HG03432 (cell line): ENCODE data around the gene MTMR12.

Experiments
- ATAC-seq: cut with Tn5 transposase; IDR thresholded peaks from one replicate; pipeline ENCODE4 v1.9.1; 2021; ENCODE audit warnings: mild to moderate bottlenecking, moderate library complexity; ENCODE audit not compliant: unreplicated experiment

The MTMR12 gene

GRCh38 chr5:32201122-32201753 is 111.5 kb downstream of the MTMR12 start:
- ATAC-seq, result no peak

- ATAC-seq, result no peak
Observed at GRCh38 chr5:32197032-32197431, 115.7 kb downstream of the MTMR12 start.

- ATAC-seq, result no peak
Observed at GRCh38 chr5:32195265-32195664, 117.5 kb downstream of the MTMR12 start.

- ATAC-seq, result peak; percentile 60
Observed at GRCh38 chr5:32193591-32193990, 119.1 kb downstream of the MTMR12 start.

- no peak for ATAC-seq
Observed at GRCh38 chr5:32190095-32190494, 122.6 kb downstream of the MTMR12 start.

- no peak for ATAC-seq
Observed at GRCh38 chr5:32187675-32188074, 125.1 kb downstream of the MTMR12 start.

- ATAC-seq, result peak; percentile 60
Observed at GRCh38 chr5:32182463-32183063, 130.2 kb downstream of the MTMR12 start.
